Aorta (tissue), 5 donors: ENCODE measurements around the gene ATP1A4. TPM values are rescaled to one million over a fixed set of nuclear protein-coding genes. Genes with fewer than 3 reads are reported as not detected.

ENCODE experiments used
- ATAC-seq: fragments of 200-7000 bp; cut with Tn5 transposase; one replicate; pipeline ENCODE4 v1.9.1; 2022; ENCODE audit warnings: moderate library complexity; ENCODE audit not compliant: low FRiP score
- DNase-seq, 2 donors: peaks; one replicate each; pipeline ENCODE4 v3.0.0-alpha.2; 2020
- H3K27ac ChIP-seq, 2 donors: one replicate each; pipeline ENCODE4 v1.5.1; 2013; ENCODE audit warnings: low read length in 2 of 2, mild to moderate bottlenecking in 2 of 2, moderate library complexity in 2 of 2, control low read depth in 1 of 2, inconsistent platforms in 1 of 2, low read depth in 1 of 2
- H3K27me3 ChIP-seq, 2 donors: one replicate each; pipeline ENCODE4 v1.6.1; 2013; ENCODE audit warnings: control low read depth in 1 of 2, low read length in 1 of 2, mild to moderate bottlenecking in 1 of 2, moderate library complexity in 1 of 2; ENCODE audit not compliant: insufficient read depth in 2 of 2, control insufficient read depth in 1 of 2
- H3K36me3 ChIP-seq, 2 donors: one replicate each; pipeline ENCODE4 v1.6.1; 2013; ENCODE audit warnings: control low read depth in 1 of 2, low read length in 1 of 2, mild to moderate bottlenecking in 1 of 2; ENCODE audit not compliant: insufficient read depth in 2 of 2, control insufficient read depth in 1 of 2
- H3K4me1 ChIP-seq, 2 donors: one replicate each; pipeline ENCODE4 v1.6.1; 2013; ENCODE audit warnings: low read length in 2 of 2, control low read depth in 1 of 2, mild to moderate bottlenecking in 1 of 2, moderate library complexity in 1 of 2; ENCODE audit not compliant: insufficient read depth in 2 of 2, control insufficient read depth in 1 of 2
- H3K4me3 ChIP-seq, 2 donors: one replicate each; pipeline ENCODE4 v1.5.1; 2013; ENCODE audit warnings: low read length in 2 of 2, control low read depth in 1 of 2, mild to moderate bottlenecking in 1 of 2
- H3K9me3 ChIP-seq: one replicate; pipeline ENCODE4 v1.6.1; 2013; ENCODE audit warnings: mild to moderate bottlenecking, low read length; ENCODE audit not compliant: control insufficient read depth
- WGBS, 2 donors: extraction: QIAGEN DNeasy Blood & Tissue Kit; methylation state at CpG; one replicate each; pipeline ENCODE4 v1.1.7; 2013; 5-methylcytosine and 5-hydroxymethylcytosine counted together
- intact Hi-C, 2 donors: fragments of 100-400 bp; cut with DNase I; formaldehyde crosslinking; loops; one replicate each; pipeline versions ENCODE4 v1.14.2 to v1.15.0; 2022
- polyA plus RNA-seq, 2 donors: library from polyadenylated mRNA; stranded (reverse); fragments of 200-250 nt; gene quantifications; one replicate each; pipeline ENCODE4 v1.2.3, GENCODE V29; 2013
- total RNA-seq, 2 donors: library from RNA; stranded (reverse); fragmentation: NEBNext Ultra II Directional; extraction: Animal tissue kit (Norgen Biotek cat#: 25700); gene quantifications; one replicate each; pipeline ENCODE4 v1.2.1, GENCODE V29; 2021
- donor health status: healthy with polysubstance abuse.
- donor health status: Bipolar disorder and iron deficiency.
- donor health status: DM: no; HTN: no; CAD: no.
- donor health status: DM: no; HTN: no; CAD: no.
- donor health status: DM: yes; HTN: yes; CAD: no.

ATP1A4 gene
- total and polyA plus RNA-seq, 4 donors = 0.19 to 0.36 TPM; not detected in 2

GRCh38 chr1:160186729-160187128 is 35.3 kb downstream of the ATP1A4 start:
- intact Hi-C loops = no loop called here
- 54 to 67% methylated on average over 2 of the region's 2 CpGs for WGBS, 2 donors
- no peak for DNase-seq
- Histone ChIP-seq H3K9me3 (no peaks in the 10 kb centered on the region), H3K27ac (no peak overlapping the region), H3K4me1 (no peaks in the 10 kb centered on the region), H3K27me3 (no peaks in the 10 kb centered on the region), H3K36me3 (no peaks in the 10 kb centered on the region), H3K4me3 (no peak overlapping the region)
- ATAC-seq = no peak

- no peak for ATAC-seq
- intact Hi-C loops = no loop called here
- Histone ChIP-seq H3K27ac (no peak overlapping the region), H3K4me1 (no peaks in the 10 kb centered on the region), H3K4me3 (no peak overlapping the region), H3K36me3 (no peaks in the 10 kb centered on the region), H3K27me3 (no peaks in the 10 kb centered on the region), H3K9me3 (no peaks in the 10 kb centered on the region)
- WGBS, 2 donors = 87 to 88% methylated on average over 7 of the region's 7 CpGs
- DNase-seq = no peak
Measured at GRCh38 chr1:160187407-160187806, 36.0 kb downstream of the ATP1A4 start.

GRCh38 chr1:160188341-160188740 is 36.9 kb downstream of the ATP1A4 start:
- H3K4me1 ChIP-seq = no peaks in the 10 kb centered on the region
- intact Hi-C loops = no loop called here
- no peaks in the 10 kb centered on the region for H3K27me3 ChIP-seq
- H3K9me3 ChIP-seq = no peaks in the 10 kb centered on the region
- 86 to 90% methylated on average over 7 of the region's 7 CpGs for WGBS, 2 donors
- H3K4me3 ChIP-seq = no peak overlapping the region
- ATAC-seq (no peak), DNase-seq (no peak)
- no peak overlapping the region for H3K27ac ChIP-seq
- H3K36me3 ChIP-seq = no peaks in the 10 kb centered on the region

- Histone ChIP-seq H3K4me3 (no peak within 1 kb of the TSS), H3K4me1 (no peaks in the 10 kb centered on the region), H3K36me3 (no peaks in the 10 kb centered on the region), H3K9me3 (no peaks in the 10 kb centered on the region), H3K27me3 (no peaks in the 10 kb centered on the region), H3K27ac (no peak within 1 kb of the TSS)
- 10 to 24% methylated on average over 12 to 15 of the region's 15 CpGs for WGBS, 2 donors
- ATAC-seq (no peak), DNase-seq (peak; percentile 80 to 88)
- intact Hi-C loops = loop anchor here (5.0 kb wide), 5 partner anchors 62 to 102 kb away; partner anchors contain the start of genes ATP1A2 (in 1 of the 2) and PEX19 (in 1 of the 2)
Measured at GRCh38 chr1:160189649-160190625, 38.5 kb downstream of the ATP1A4 start, which contains the start of gene CASQ1. Gene CASQ1, plus strand, starts transcription at chr1:160190575. Its CDS starts 177 bp downstream, at chr1:160190752.

- H3K9me3 ChIP-seq = no peaks in the 10 kb centered on the region
- no peak for ATAC-seq
- no peaks in the 10 kb centered on the region for H3K4me1 ChIP-seq
- no peaks in the 10 kb centered on the region for H3K36me3 ChIP-seq
- WGBS, 2 donors = 88 to 92% methylated on average over 3 of the region's 3 CpGs
- intact Hi-C loops = loop anchor here (2.0 to 5.0 kb wide), 7 partner anchors 27 to 101 kb away; partner anchors contain the start of genes ATP1A2 (in 1 of the 2) and PEX19 (in 1 of the 2)
- DNase-seq = no peak
- no peaks in the 10 kb centered on the region for H3K27me3 ChIP-seq
- H3K4me3 ChIP-seq = no peak overlapping the region
- no peak overlapping the region for H3K27ac ChIP-seq
Measured at GRCh38 chr1:160191756-160192155, 40.4 kb downstream of the ATP1A4 start.

GRCh38 chr1:160192234-160192633 is 40.8 kb downstream of the ATP1A4 start:
- H3K4me1 ChIP-seq = no peaks in the 10 kb centered on the region
- H3K4me3 ChIP-seq = no peak overlapping the region
- DNase-seq (no peak), ATAC-seq (no peak)
- no peaks in the 10 kb centered on the region for H3K36me3 ChIP-seq
- H3K27me3 ChIP-seq = no peaks in the 10 kb centered on the region
- no peak overlapping the region for H3K27ac ChIP-seq
- intact Hi-C loops = loop anchor here (2.0 to 5.0 kb wide), 7 partner anchors 27 to 100 kb away; partner anchors contain the start of genes ATP1A2 (in 1 of the 2) and PEX19 (in 1 of the 2)
- H3K9me3 ChIP-seq = no peaks in the 10 kb centered on the region

- DNase-seq = peak; percentile 83 to 95
- Histone ChIP-seq H3K36me3 (no peaks in the 10 kb centered on the region), H3K27ac (no peak overlapping the region), H3K4me1 (no peaks in the 10 kb centered on the region), H3K4me3 (no peak overlapping the region), H3K27me3 (no peaks in the 10 kb centered on the region), H3K9me3 (no peaks in the 10 kb centered on the region)
- 25 to 27% methylated on average over 16 of the region's 16 CpGs for WGBS, 2 donors
- ATAC-seq = peak; percentile 92
- intact Hi-C loops = loop anchor here (1.0 to 5.0 kb wide), 8 partner anchors 26 to 99 kb away; partner anchors contain the start of genes ATP1A2 (in 1 of the 2) and PEX19 (in 1 of the 2)
Measured at GRCh38 chr1:160193091-160193819, 41.9 kb downstream of the ATP1A4 start.

GRCh38 chr1:160193832-160194736 is 42.7 kb downstream of the ATP1A4 start:
- H3K36me3 ChIP-seq = no peaks in the 10 kb centered on the region
- ATAC-seq = no peak
- H3K27me3 ChIP-seq = no peaks in the 10 kb centered on the region
- H3K9me3 ChIP-seq = no peaks in the 10 kb centered on the region
- 85 to 91% methylated on average over 9 of the region's 9 CpGs for WGBS, 2 donors
- DNase-seq = no peak
- intact Hi-C loops = loop anchor here (1.0 to 5.0 kb wide), 8 partner anchors 25 to 98 kb away; partner anchors contain the start of genes ATP1A2 (in 1 of the 2) and PEX19 (in 1 of the 2)
- no peaks in the 10 kb centered on the region for H3K4me1 ChIP-seq
- H3K4me3 ChIP-seq = no peak overlapping the region
- no peak overlapping the region for H3K27ac ChIP-seq
